GM10266 (cell line): ENCODE data around the gene PRG3.
"Not testable (repeated sequence)": the region's sequence is repeated elsewhere in the genome, so short reads cannot be mapped to it uniquely, and the experiment has no call there.

Source experiments
- DNase-seq: peaks from one replicate; pipeline ENCODE4 v3.0.0; 2012; ENCODE audit errors: extremely low spot score
- CTCF ChIP-seq: IDR thresholded peaks from 2 replicates; pipeline ENCODE4 v1.5.1; 2012; ENCODE audit warnings: mild to moderate bottlenecking, low read depth; ENCODE audit not compliant: control insufficient read depth, insufficient read depth; ENCODE audit errors: missing control alignments

PRG3 gene

GRCh38 chr11:57409321-57410100 is 28.6 kb upstream of the PRG3 start:
- DNase-seq = no peak
- no peak for TF ChIP-seq CTCF

GRCh38 chr11:57408771-57409170 is 27.8 kb upstream of the PRG3 start:
- no peak for TF ChIP-seq CTCF
- no peak for DNase-seq

GRCh38 chr11:57407941-57408475 is 27.1 kb upstream of the PRG3 start:
- no peak for TF ChIP-seq CTCF
- no peak for DNase-seq

GRCh38 chr11:57407010-57407920 is 26.3 kb upstream of the PRG3 start:
- DNase-seq = no peak
- TF ChIP-seq CTCF = no peak

GRCh38 chr11:57406337-57406904 is 25.5 kb upstream of the PRG3 start:
- no peak for TF ChIP-seq CTCF
- DNase-seq = peak; percentile 41

GRCh38 chr11:57405271-57405860 is 24.4 kb upstream of the PRG3 start:
- no peak for DNase-seq
- TF ChIP-seq CTCF = no peak

GRCh38 chr11:57403802-57404147 is 22.8 kb upstream of the PRG3 start:
- DNase-seq = no peak
- no peak for TF ChIP-seq CTCF

- DNase-seq = not testable (repeated sequence)
Measured at GRCh38 chr11:57403003-57403801, 22.3 kb upstream of the PRG3 start.
